HG03520 (cell line): ENCODE data around the gene ST14.
"Not testable (repeated sequence)": the region's sequence is repeated elsewhere in the genome, so short reads cannot be mapped to it uniquely, and the experiment has no call there.

Source experiments
- ATAC-seq: cut with Tn5 transposase; IDR thresholded peaks from one replicate; pipeline ENCODE4 v1.9.1; 2021; ENCODE audit warnings: mild to moderate bottlenecking, moderate library complexity; ENCODE audit not compliant: unreplicated experiment

ST14 gene

DNA sequence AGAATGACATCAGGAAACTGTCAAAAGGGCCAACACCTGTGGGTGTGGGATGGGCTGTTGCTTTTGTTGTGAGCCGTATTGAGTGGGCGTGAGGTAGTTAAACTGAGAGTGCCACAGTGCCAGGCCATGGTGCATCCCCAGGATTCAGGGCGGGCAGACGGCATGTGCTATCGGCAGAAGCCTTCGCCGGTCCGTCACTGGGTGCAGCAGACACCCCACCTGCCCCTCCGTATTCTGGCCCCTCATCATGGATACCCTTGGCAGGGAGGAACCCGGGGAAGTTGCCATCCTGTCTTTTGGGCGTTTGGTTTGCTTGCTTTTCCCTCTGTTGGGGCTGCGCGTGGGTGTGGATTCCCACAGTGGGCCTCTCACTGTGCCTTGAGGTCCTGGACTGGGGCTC lies 27.5 kb downstream of the ST14 start:
- no peak for ATAC-seq

DNA sequence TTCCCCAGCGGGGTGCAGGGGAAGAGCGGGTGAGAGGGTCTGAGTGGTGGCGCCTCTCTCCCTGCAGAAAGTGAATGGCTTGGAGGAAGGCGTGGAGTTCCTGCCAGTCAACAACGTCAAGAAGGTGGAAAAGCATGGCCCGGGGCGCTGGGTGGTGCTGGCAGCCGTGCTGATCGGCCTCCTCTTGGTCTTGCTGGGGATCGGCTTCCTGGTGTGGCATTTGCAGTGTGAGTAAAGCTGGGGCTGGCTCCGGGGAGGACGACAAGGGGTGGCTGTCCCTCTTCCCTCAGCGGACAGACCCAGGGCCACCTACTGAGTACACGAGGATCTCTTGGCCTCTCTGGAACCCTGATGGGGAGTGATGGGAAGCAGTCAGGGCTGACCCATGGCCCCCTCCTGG lies 28.5 kb downstream of the ST14 start:
- no peak for ATAC-seq

DNA sequence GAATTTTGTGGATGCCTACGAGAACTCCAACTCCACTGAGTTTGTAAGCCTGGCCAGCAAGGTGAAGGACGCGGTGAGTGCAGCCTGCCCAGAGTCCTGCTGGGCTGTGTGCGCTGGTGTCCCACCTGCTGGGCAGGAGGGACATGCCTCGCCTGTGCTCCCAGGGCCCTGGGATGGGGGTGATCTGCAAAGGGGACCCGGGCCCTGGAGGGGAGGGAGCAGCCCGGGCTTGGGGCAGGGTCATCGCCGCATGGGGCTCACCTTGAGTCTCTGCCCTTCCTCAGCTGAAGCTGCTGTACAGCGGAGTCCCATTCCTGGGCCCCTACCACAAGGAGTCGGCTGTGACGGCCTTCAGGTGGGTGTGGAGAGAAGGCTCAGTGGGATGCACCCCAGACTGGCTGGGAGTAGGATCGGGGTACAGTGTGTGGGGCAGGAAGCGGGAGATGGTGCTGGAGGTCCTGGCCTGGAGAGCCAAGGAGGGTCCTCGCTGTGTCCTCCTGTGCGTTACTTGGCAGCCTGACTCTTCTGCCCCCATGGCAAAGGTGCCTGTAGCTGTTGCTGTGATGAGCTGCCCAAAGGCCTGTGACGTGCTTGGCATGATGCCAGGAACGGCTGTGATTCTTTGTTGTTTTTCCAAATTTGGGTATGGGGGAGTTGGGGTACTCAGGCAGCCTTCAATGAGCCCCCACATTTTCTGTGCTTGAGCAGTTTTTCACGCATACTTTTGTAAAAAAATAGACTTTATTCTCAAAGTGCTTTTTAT lies 29.2 kb downstream of the ST14 start:
- ATAC-seq, result no peak

DNA sequence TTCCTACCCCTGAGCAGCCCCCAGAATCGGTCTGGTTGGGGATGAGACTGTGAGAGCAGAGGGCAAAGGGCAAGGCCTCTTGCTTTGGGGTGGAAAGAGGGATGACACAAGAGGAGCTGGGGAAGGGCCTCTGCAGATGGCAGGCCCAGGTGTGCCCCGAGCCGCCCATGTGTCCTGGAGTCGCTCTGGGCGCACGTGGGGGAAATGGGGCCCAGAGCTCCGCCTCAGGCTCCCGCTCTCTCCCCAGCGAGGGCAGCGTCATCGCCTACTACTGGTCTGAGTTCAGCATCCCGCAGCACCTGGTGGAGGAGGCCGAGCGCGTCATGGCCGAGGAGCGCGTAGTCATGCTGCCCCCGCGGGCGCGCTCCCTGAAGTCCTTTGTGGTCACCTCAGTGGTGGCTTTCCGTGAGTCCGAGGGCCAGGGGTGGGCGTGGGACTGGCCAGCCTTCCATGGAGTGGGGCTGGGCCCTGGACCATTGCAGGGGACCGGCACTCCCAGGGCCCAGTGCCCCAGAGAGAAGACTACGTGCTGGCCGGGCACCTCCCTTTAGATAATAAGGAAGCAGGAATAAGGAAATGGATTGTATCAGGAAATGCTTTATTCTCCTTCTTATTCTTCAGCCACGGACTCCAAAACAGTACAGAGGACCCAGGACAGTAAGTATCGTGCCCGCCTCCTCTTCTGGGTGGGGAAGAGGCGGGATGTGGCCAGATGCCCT lies 30.1 kb downstream of the ST14 start:
- no peak for ATAC-seq

DNA sequence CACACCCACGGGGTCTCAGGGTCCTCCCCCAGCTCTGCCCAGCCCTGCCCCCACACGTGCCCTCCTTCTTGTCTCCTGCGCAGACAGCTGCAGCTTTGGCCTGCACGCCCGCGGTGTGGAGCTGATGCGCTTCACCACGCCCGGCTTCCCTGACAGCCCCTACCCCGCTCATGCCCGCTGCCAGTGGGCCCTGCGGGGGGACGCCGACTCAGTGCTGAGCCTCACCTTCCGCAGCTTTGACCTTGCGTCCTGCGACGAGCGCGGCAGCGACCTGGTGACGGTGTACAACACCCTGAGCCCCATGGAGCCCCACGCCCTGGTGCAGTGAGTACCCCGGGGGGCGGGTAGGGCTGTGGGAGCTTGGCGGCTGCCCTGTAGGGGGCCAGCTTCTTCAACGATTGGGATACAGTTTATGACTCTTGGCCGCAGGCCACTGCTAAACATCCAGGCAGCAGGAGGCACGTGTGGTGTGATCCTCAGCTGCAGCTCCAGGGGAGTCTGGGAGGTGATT lies 30.8 kb downstream of the ST14 start:
- no peak for ATAC-seq

DNA sequence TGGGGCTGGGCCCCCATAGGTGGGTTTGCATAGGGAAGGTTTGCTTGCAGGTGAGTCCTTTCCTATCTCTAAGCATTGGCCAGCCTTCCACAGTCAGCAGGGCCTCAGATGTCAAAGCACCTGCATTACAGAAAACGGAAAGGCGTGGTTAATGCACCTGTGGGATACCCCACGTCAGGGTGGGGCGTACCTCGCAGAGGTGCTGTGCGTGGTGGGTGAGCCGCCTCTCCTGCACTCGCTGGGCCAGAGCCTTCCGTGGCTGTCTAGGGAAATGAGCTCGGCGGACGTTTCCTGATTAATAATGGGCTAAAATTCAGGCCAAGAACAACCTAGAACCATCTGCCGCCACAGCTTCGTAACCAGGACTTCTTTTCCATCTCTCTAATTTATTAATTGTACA lies 32.3 kb downstream of the ST14 start:
- no peak for ATAC-seq

DNA sequence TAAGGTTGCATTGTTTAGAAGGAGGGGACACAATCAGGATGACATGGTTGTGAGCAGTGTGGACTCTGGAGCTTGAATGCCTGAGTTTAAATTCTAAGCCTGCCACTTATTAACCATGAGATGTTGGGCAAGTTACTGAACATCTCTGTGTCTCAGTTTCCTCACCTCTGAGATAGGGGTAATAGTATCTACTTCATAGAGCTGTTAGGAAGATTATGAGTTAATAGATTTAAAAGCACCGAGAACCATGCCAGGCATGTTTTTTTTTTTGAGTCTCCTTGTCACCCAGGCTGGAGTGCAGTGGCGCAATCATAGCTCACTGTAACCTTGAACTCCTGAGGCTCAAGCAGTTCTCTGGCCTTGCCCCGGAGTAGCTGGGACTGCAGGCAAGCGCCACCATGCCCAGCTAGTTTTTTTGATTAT lies 33.3 kb downstream of the ST14 start:
- no peak for ATAC-seq

DNA sequence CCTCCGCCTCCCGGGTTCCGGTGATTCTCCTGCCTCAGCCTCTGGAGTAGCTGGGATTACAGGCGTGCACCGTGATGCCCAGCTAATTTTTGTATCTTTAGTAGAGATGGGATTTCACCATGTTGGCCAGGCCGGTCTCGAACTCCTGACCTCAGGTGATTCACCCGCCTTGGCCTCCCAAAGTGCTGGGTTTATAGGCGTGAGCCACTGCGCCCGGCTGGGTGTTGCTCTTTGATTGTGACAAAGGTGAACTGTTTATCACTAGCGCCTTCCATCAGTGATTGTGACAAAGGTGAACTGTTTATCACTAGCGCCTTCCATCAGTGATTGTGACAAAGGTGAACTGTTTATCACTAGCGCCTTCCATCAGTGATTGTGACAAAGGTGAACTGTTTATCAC lies 34.0 kb downstream of the ST14 start:
- not testable (repeated sequence) for ATAC-seq

DNA sequence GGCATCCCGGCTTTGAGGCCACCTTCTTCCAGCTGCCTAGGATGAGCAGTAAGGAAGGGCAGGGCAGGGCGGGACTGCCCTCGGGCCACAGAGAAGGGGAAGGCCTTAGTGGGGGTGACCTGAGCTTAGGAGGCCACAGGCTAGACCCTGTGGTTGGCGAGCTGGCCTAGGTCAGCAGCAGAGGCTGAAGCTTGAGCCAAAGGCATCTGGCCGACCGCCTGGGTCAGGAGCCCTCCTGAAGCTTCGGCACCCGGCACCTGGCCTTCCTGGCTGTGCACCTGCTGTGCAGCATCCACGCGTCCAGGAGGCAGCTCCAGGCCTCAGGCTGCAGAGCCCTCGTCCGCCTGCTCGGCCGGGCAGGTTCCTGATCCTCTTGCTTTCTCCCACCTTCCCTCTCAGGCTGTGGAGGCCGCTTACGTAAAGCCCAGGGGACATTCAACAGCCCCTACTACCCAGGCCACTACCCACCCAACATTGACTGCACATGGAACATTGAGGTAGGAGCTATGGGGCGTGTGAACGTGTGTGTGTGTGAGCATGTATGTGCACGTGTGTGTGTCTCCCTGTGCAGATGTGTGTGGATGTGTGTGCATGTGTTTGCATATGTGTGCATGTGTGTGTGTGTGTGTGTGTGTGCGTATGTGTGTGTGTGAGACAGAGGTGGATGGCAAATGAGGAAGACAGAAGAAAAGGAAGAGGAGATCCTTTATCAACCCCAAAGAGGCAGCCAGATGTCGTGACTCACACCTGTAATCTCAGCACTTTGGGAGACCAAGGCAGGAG lies 34.9 kb downstream of the ST14 start:
- no peak for ATAC-seq

DNA sequence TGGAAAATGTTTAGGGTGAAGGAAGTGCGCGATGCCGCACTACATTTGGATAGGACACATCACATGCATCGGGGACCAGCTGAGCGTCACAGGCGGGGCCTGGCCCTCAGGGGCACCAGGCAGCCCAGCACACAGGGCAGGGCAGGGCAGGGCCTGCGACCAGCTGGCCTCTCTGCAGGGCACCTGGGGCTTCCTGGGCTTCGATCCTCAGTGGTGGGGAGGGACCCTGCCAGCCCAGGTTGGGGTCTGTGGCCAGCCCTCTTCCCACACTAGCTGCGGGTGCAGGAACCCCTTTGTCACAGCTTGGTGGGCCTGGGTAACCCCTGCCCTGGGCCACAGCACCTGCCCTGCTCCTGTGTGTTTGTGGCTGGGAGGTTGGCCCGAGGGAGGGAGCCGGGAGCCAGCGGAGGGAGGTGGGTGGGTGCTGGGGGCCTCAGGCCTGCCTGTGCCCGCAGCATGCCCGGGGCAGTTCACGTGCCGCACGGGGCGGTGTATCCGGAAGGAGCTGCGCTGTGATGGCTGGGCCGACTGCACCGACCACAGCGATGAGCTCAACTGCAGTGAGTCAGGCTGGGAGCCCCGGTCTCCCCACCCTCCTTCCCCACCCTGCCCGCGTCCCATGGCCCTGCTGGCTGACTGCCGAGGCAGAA lies 37.9 kb downstream of the ST14 start:
- ATAC-seq, result no peak

DNA sequence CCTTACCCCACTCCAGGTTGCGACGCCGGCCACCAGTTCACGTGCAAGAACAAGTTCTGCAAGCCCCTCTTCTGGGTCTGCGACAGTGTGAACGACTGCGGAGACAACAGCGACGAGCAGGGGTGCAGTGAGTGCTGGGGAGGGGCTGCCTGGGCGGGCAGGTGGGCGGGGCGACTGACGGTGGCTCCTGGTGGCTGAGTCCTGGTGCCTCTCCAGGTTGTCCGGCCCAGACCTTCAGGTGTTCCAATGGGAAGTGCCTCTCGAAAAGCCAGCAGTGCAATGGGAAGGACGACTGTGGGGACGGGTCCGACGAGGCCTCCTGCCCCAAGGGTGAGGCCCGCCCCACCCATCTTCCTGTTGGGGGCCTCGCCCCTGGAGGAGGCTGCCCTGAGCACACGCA lies 38.7 kb downstream of the ST14 start:
- ATAC-seq, result no peak

DNA sequence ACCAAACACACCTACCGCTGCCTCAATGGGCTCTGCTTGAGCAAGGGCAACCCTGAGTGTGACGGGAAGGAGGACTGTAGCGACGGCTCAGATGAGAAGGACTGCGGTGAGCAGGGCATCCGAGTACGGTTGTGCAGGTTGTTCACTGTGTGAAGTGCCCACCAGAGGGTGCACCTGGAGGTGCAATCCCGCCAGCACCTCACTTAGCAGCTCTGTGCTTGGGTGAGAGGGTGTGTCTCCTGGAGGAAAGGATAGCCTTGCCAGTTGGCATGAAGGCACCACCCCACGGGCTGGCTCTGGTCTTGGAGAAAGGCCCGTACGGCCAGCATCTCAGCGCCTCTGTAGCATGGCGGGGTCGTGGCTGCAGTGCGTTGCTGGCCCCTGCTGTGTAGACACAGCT lies 39.4 kb downstream of the ST14 start:
- no peak for ATAC-seq

DNA sequence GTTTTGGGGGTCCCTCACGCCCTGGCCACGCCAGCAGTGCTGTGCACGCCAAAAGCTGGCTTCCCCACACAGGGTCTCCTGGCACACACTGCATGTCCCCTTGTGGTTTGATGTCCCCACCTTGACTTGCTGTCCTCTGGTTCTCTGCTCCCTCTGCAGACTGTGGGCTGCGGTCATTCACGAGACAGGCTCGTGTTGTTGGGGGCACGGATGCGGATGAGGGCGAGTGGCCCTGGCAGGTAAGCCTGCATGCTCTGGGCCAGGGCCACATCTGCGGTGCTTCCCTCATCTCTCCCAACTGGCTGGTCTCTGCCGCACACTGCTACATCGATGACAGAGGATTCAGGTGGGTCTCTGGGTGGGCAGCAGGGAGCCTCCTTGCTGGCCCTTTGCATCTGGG lies 40.2 kb downstream of the ST14 start:
- no peak for ATAC-seq

DNA sequence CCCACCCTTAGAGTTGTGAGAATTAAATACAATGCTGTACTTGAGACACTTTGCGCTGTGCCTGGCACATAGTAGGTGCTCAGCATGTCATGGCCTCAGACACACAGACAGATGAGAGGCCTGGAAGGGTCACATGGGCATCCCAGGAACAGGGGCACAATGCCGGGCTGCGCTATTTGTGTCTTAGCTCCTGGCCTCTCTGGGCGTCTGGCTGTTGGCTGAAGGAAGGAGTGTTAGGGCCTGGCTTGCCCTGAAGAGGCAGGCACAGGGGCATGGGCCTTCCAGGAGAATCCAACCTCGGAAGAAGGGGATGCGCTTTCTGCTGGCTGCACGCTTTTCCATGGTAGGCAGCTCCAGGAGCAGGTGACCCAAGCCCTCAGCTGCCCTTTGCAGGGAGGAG lies 41.4 kb downstream of the ST14 start:
- ATAC-seq, result no peak

DNA sequence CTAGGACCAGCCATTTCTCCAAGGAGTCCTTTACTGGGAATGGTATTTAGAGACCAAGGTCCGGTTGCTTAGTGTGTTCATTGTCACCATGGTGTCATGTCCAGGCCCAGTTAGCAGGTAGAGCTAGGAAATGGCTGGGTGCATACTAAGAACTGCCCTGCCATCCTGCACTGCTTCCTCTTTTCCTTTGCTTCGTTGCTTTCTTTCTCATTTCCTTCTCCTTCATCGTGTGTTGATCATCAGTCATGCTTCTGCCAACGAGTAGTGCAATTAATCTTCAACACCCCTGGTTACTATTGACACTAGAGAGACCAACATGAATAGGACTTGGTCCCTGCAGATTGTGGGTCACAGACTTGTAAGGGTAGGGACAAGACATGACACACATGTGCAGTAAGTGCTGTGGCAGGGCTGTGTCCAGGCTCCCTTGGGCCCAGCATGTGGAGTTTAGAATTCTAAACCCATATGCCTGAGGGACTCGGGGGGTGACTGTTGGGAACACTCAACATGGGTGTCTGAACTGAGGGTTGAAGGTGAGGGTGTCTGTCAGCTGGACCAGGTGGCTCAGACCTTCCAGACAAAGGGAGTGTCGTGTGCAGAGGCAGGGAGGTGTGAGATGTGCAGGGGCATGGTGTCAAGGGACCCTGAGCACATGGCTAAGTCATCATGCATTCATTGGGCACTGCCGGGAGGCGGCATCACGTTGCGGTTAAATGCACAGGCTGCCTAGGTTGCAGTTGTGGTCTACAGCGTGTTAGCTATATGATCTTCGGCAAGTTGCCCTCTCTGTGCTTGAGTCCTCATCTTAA lies 42.6 kb downstream of the ST14 start:
- ATAC-seq, result no peak

DNA sequence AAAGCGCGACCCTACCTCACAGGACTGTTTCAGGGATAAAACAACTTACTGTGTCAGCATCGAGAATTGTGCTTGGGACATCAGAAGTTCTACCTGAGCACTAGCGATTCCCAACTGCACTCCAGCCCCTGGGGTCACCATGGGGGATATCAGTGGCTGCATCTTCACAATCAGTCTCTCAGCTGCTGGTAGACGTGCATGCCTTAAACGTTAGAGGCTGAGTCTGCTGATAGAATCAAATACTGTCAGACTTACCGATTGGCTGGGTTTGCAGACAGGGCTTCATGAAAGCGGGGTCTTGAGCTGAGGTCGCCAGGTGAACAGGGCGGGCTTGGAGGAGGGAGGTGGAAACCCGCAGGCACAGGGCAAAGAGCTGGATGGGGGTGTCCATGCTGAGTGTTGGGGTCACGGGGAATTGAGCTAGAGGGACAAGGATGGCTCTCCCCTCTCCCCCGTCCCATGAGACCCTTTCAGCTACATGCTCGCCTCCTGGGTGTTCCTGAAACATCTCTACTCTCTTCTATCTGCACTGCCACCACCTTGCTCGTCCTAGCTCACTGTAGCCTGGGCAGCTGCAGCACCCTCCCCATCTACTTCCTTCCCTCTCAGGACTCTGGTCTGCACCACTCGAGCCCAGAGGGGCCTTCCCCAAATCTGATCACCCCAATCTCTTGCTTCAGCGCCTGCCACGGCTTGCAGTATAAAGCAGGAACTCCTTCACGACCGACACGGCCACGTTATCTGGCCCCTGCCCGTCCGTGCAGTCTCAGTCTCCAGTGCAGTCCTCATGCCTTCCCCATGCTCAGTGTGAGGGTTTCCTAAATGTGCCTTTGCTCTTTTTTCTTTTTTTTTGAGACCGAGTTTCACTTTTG lies 43.5 kb downstream of the ST14 start:
- no peak for ATAC-seq

DNA sequence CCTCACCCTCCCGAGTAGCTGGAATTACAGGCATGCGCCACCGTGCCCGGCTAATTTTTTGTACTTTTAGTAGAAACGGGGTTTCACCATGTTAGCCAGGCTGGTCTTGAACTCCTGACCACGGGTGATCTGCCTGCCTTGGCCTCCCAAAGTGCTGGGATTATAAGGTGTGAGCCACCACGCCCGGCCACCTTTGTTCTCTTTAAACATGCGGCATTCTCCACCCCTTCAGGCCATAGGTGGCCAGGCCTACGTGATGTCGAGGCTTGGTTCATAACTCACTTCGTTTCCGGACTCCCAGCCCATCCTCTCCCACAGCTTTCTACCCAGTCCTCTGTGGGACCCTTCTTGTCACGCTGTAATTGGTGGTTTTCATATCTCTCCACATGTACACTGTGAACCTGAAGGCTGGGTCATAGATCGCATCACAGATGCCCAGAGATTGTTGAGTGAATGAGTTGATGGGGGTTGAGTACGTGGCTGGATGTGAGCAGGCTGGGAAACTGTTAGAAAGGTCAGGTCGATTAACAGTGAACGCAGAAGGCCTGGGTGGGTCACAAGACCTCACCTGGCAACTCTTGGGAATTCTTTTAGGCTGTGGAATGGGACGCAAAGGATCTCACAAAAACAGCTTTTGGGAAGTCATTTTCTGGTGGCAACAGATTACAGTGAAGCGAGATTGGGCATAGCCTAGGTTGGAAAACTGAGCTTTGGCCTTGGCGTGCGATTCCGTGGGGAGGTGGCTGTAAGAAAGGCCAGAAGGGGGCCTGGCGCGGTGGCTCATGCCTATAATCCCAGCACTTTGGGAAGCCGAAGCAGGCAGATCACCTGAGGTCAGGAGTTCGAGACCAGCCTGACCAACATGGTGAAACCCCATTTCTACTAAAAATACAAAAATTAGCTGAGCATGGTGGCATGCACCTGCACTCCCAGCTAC lies 44.5 kb downstream of the ST14 start:
- no peak for ATAC-seq

DNA sequence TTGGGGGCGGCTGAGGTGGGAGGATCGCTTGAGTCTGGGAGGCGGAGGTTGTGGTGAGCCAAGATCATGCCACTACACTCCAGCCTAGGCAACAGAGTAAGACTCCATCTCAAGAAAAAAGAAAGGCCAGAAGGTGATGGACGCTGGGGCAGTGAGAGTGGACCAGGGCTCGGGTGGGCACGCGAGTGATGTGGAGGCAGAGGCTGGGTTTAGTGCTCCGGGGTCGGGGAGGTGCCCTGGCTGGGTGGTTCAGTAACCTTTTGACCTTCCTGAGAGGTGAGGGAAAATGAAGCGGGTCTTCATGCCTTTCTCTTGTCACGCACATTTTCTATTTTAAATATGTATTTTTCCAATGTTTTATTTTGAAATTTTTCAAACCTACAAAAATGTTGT lies 45.1 kb downstream of the ST14 start:
- no peak for ATAC-seq
